Measurements from ENCODE around the gene EEPD1.
A peak's percentile ranks its signal among the peaks of the same experiment; 100 is the strongest.

The EEPD1 gene

DNA sequence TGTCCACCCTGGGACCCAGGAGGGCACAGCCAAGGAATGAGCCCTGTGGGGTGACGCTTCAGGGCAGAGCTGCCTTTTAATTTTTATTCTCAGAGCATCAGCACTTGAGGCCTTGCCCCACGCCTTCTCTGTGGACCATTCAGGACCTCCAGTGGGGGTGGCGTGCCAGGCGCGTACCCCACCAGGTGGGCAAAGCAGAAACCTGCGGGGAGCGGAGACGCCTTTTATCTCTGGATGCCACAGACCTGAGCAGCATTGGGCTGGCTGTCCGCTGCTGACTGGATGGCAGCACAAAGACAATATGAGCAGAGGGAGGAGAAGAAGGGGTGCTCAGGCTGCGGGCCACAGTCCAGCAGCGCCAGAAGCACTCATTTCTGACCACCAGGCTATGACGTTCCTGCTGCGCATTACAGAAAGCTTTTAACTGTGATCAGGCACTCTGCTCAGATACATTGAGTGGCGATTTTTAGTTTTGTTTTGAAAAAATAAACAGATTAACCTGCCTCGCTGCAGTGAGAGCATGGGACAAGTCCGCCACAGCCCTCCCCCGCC, 146.2 kb downstream of the EEPD1 start:
- DNase-seq (ENCODE audit: low read depth in 2 of 2), result no peak

DNA sequence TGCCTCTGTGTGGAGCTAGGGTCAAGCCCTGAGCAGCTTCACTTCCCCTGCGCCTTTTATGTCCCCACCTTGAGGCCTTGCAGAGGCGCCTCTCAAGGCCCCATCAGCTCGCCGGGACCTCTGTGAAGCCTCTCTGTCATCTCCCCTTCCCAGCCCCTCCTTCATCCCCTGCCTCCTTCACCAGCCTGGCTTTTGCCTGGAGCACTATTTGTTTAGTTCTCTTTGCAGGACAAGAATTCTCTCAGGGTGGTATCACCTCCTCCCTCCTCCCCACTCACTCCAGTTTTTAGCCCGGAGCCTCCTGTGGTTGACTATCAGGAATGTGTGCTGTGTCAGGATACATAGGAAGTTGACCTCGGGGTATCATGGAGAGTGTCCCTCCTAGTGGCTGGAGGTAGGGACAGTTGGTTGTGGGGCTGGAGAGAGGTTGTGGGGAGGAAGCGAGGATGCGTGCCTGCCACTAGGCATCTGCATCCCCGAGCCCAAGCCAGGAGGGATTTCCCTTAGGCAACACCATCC, 146.8 kb downstream of the EEPD1 start:
- DNase-seq (ENCODE audit: low read depth in 2 of 2), result no peak

DNA sequence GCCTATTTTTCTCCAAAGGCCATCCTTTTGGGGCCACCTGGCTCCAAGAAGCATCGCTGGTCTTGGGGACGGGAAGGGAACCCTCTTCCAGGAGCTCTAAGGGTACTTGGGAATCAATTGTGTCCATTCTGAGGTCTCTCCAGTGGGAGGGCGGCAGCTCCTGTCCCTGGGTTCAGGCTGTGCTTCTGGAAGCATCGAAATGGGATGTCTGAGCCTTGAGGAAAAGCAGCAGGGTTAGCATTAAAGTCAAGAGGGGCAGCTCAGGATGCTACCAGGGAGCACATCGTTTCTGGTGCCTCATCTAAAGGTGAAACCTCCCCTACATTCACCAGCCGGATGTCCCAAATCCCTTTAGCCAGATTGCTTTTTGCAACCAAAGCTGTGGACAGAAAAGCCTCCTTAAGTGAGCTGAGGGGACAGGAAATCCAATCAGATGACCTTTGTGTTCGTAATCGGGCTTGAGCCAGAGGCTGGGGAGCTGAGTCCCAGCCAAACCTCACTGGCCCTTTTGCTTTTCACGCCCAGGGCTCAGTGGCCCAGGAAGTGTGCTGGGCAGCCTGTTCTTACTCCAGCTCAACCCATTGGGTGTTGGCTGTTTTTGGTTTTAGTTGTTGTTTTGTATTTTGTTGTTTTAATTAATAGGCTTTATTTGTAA, 147.8 kb downstream of the EEPD1 start:
- DNase-seq (ENCODE audit: low read depth in 2 of 2), result no peak

DNA sequence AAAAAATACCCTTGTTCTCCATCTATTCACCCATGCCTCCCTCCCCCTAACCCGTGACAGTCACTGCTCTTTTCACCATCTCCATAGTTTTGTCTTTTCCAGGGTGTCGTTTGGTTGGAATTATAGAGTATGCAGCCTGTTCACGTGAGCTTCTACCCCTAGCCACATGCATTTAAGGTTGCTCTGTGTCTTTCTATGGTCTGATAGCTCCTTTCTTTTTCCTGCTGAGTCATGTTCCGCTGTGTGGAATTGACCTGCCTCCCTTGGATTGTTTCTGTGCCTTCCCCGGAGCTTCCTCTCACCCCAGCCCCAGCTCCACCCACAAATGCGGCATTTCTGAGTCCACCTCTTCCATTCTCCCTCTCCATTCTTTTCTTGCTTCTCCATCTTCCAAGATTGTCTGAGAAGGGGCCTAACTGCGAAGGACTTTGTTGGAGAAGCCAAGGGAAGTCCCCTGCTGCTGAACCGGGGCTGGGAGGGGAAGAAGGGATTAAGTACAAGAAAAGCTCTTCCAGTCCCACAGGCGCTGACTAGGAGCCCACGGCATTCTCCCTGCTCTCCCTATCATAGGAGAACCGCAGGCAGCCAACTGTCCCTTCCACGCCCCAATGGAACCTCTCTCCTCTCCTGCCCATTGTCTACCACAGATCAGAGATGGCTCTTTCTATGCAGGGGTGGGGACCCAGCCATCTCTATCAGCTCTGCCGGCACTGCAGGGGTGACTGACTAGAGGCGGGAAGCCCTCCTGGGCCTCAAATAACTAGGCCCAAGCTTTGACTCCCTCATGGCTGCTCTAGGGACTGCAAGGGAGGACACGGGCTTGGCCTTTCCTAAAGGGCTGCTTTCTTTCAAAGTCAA, 149.1 kb downstream of the EEPD1 start:
- DNase-seq (ENCODE audit: low read depth in 2 of 2), result no peak

DNA sequence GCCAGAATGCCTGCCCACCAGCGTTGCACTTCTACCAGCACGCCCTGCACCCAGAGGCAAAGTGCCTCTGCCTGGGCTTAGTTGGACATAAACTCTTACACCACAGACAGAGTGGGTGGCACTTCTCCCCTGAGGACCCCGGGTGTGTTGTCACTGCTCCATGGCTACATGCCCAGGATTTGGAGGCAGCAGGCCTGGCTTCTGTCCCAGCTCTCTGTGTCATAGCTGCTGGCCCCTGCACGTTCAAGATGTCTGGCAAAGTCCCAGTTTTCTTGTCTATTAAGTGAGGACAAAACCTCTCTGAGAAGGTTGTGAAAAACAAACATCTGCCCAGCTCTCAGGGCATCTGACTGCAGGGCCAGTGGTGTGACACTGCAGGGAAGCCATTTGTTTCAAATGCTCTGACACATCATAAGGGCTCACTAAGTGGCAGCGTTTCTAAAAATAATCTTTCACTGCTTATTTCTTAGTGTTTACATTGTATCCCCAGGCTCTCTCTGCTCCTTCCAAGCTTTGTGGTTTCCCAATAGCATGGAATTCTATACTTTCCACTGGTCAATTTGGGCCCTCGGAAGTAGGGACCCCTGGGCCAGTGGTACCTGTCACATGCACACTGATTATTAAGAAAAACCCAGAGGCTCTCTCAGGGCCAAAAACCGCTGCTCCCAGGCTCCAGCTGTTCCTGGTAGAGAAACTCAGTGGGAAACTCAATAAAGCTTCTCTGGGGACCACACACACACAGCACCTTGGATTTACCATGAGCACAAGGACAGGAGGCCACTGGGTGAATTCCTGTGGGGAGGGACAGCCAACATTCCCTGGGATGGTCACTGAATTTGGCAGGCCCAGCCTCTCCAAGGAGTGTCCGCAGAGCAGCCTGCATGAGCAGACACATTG, 150.4 kb downstream of the EEPD1 start:
- DNase-seq (ENCODE audit: low read depth in 2 of 2), result no peak

DNA sequence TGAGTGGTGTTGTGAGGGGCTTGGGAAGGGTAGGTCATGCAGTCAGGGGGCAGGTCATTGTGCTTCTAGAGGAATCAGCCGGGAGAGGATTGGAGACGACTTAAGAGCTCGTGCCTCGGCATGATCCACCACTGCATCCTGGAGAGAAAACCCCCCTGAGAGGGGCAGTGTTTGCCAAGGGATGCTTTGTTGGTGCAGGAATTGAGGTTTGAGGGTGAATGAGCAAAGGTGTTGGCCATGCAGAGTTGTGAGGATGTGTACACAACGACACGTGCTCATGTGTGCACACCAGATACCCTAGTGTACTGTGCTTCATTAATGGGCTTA, 151.0 kb downstream of the EEPD1 start:
- DNase-seq (ENCODE audit: low read depth in 2 of 2), result no peak

DNA sequence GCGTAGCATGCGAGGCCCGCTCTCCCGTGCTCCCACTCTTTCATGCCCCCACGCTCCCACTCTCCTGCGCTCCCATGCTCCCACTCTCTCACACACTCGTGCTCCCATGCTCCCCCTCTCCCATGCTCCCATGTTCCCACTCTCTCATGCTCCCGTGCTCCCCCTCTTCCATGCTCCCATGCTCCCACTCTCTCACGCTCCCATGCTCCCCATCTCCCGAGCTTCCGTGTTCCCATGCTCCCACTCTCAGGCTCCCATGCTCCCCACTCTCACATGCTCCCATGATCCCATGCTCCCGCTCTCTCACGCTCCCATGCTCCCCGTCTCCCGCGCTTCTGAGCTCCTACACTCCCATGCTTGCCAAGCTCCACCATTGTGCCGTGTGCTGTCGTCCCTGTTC, 152.2 kb downstream of the EEPD1 start:
- no peak for DNase-seq (ENCODE audit: low read depth in 2 of 2)

DNA sequence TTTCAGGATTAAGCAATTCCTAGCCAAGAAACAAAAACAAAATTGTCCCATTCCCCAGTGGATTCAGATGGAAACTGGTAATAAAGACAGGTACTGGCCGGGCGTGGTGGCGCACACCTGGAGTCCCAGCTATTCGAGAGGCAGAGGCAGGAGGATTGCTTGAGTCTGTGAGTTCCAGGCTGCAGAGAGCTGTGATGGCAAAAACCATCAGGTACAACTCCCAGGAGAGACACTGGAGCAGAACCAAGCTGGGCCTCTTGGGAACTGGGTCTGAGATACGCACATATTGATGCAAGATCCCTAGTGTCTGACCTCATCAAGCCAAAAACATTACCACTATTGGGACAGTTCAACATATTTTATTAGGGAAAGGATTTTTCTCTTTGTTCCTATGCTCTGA, 152.6 kb downstream of the EEPD1 start:
- no peak for DNase-seq (ENCODE audit: low read depth in 2 of 2)

DNA sequence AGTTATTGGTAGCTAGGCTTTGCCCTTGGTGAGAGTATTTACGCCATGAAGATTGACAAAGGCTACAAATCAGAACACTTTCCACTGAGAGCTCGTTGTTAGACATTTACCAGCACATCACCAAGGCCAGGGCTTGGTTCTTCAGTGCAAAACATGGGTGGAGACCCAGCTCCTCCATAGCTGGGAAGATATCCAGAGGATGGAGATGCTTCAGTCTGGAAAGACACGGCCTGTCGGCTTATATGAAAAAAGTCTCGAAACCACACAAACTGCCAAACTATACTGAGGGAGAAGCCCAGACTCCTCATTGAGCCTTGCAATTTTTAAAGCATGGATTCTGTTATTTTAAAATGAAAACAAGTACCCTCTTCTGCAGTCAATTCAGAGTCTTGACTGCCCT, 153.2 kb downstream of the EEPD1 start:
- DNase-seq (ENCODE audit: low read depth in 2 of 2), result no peak

DNA sequence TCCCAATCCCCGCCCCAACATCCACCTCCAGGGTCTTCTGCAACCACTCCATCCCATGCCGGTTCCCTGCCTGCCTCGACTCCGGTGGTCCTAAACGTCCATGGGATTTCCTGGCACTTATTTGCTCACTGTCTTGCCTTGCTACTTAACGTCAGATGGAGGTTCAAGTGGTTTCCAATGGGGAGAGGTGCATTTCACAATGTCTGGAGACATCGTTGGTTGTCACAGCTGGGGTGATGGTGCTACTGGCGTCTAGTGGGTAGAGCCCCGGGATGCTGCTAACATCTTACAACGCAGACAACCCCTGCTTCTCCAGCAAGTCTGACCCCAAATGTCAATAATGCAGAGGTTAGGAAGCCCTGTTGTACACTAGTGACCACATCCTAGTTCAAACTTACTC, 153.7 kb downstream of the EEPD1 start:
- no peak for DNase-seq (ENCODE audit: low read depth in 2 of 2)

DNA sequence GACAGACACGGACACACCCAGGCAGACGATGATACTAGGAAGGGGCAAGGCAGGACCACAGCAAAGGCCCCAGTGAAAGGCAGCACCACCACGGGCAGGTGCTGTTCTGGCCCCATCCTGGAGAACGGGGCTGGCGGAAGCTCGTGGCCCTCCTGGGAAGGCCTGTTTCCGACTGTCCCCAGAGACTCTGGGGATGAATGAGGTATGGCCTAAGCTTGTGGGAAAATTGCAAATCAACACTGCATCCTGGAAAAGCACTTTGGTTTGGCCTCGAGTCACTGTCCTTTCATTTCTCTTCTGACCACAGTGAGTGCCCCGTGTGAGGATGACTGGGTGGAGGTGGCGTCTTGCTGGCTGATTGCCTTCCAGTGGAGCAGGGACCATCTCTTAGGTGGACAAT, 155.0 kb downstream of the EEPD1 start:
- DNase-seq (ENCODE audit: low read depth in 2 of 2), result no peak

DNA sequence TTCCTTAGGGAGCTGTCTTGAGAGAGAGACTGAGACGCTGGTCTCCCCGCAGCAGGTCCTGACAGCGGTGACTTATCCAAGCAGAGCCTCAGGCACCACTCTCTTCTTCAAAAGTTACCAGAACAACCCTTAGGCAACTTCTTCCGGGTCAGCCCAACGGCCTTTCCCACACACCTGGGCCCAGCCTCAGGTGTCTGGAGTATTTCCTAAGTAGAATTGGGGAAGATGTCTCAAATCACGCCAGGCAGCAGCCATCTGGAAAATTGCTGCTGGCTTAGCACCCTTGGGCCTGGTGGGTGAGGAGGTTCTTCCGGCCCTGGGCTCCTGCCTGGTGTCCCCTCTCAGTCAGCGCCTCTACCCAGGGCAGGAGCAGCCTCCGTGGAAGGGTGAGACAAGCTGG, 156.2 kb downstream of the EEPD1 start:
- no peak for DNase-seq (ENCODE audit: low read depth in 2 of 2)

DNA sequence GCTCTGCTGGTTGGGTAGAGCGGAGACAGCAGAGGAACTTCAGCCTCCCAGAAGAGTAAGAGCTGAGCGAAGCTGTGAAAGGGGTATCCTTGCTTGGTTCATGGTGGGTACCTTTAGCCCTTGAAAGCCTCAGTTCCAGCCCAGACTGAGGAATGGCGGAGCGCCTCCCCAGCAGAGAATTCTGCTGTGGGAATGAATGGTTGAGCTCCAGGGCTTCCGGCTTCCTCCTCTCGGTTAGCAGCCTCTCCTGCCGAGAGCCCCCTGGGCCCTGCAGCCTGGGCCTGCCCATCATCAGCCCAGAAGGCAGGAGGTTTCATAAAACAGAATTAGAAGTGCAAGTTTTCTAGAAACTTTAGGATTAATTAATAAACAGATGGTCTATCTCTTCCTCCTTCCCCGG, 156.7 kb downstream of the EEPD1 start:
- DNase-seq (ENCODE audit: low read depth in 2 of 2), result no peak

DNA sequence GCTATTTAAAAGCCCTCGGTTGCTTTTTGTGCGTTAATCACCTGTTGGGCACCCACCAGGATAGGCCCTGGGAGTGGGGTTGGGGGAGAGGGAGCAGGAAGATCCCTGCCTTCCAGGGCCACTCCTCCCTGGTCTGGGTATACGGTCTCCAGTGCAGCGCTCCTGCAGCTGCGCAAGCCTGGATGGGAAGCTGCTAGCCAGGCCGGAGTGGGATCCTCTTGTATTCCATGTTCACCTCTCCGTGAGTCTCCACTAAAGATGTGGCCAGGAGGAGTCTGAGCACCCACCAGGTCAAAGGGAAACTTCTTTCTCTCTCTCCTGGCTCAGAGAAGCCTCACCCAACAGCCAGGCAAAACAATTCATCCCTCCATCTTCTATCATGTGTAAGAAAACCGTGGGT, 157.8 kb downstream of the EEPD1 start:
- no peak for DNase-seq (ENCODE audit: low read depth in 2 of 2)

DNA sequence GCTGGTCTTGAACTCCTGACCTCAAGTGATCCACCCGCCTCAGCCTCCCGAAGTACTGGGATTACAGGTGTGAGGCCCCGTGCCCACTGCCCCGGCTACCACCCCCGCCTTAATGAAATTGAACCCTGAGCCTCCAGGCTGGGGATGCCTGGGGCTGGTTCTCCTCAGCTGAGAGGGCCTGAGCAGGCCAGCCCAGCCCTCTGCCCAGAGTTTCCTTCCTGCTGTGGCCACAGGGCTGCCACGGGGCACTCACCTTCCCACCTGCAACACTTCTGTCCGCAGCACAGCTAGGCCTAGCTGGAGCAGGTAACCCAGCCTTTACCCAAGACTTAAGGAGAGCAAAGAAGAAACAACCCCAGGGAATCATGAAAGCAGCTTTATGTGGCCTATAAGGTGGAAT, 158.5 kb downstream of the EEPD1 start:
- DNase-seq (ENCODE audit: low read depth in 2 of 2), result no peak

DNA sequence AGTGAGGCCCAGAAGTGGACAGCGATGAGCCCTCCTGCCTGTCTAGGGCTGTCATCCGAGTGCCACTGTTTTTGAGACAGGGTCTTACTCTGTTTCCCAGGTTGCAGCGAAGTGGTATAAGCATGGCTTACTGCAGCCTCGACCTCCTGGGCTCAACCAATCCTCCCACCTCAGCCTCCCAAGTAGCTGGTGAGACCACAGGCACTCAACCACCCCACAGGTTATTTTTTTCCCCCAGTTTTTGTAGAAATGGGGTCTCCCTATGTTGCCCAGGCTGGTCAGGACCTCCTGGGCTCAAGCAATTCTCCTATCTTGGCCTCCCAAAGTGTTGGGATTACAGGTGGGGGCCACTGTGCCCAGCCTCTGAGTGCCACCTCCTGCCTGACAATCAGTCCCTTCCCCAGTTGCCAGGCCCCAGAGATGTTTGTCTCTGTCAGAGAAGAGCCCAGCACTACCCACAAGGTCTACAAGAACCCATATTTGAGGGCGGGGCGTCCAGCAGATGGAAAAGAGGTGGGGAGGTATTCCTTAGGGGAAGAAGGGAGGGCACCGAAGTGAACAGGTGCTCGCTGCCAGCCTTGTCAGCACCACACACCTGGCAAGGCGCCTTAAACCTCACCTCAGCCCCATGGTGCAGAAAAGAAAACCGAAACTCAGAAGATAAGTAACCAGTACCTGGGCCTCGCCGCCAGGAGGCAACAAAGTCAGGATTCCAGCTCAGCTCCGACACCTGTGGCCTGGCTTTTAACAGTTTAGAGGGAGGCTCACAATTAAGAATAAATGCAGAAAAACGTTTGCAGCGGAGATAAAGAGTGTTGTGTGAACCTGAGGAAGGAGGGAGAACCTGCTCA, 159.2 kb downstream of the EEPD1 start:
- DNase-seq (ENCODE audit: low read depth in 2 of 2), result peak in 1 of 2 donors; percentile 6

DNA sequence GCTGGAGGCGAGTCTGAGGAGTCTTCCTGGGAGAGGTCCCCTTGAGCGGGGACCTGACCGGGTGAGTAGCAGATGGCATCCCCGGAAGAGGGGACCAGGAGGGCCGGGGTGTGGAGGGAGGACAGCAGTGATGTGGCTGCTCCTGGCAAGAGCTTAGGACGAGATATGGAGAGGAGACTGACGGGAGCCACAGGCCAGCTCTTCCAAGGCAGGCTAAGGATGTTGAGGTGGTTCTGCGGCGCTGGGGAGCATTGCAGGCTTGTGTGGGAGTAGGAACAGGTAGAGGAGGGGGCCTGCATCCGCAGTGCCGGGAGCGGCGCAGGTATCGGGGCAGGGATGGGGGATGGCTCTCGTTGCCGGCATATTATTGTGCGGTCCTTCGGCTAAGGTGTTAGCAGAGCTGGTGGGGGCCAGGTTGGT, 159.9 kb downstream of the EEPD1 start:
- no peak for DNase-seq (ENCODE audit: low read depth in 2 of 2)

DNA sequence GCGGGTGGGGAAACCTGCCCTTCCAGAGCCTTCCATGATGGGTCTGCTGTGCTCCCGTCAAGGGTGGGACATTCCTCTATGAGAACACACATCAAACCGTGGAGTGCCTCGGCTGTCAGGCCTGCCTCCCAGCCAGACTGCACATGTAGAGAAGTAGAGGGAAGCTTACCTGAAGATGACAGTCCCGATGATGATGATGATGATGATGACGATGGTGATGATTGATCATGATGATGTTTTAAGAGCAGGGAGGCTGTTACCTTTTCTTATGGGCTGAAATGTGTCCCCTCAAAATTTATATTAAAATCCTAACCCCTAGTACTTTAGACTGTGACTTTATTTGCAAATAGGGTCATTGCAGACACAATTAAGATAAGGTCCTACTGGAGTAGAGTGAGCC, 160.6 kb downstream of the EEPD1 start:
- DNase-seq (ENCODE audit: low read depth in 2 of 2), result no peak

DNA sequence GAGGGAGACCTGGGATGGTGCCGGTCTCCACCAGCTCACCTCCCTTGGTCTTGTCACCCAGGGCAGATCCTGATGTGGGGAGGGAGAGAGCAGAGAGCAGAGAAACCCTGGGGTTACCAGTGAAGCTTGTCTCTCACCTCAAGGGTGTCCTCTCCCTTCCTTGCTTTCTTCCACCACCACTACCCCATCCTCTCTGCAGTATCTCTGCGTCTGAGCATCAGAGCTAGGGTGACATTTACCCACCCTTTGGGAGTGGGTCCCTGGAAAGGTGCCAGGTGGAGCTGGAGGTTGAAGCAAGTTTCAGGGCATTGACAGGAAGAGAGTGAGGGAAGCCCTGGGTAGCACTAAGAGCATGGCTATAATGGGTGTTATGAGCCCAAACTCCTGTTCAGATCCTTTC, 161.4 kb downstream of the EEPD1 start:
- DNase-seq (ENCODE audit: low read depth in 2 of 2), result no peak

DNA sequence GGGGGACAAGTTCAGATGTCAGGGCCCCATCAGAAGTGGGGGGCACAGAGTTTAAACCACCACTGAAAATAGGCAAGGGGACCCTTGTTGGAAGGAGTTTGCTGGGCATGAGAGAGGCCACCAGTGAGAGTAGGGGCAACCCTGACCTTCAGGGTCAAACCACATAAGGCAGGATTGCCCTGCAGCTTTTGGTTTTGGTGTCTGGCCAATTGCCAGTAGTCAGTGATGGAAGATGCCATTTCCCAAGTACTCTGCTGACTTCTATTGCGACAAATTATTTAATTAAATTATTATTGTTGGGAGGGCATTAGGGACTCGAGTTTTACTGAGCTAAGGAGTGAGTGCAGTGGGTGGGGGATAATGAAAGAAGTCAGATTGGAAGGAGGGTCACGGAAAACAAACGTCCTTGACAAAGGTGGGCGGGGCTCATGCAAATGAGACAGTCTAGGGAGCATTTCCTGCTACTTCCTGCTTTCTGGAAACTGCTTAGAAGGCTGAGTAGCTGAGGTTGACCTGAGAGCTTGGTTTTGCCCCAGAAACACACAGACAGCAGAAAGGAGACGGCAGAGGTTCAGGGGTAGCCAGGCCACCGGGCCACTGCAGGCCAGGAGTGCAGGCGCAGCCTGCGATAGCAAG, 162.4 kb downstream of the EEPD1 start:
- DNase-seq (ENCODE audit: low read depth in 2 of 2), result no peak

DNA sequence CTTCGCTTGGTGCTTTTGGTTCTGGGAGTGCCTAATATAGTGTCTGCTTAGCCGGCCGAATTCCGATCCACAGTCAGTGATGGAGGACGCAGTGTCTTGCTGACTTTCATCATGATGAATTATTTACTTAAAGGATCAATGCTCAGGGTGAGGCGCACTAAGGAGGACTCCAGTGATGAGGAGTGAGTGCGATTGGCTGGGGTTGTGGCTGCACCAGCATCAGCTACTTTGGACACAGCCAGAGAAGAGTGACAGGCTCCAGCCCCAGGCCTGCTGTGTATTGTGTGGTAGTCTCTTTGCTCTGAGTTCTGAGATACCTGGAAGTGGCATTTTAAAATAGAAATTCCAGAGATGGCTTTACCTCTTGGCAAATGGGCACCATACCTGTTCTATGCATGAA, 163.3 kb downstream of the EEPD1 start:
- no peak for DNase-seq (ENCODE audit: low read depth in 2 of 2)
